NCI-H1694 treated with DMSO at 0.1 percent for 48 hours (cell line): ENCODE results near the gene NCDN.
"Not testable (repeated sequence)": the region's sequence is repeated elsewhere in the genome, so short reads cannot be mapped to it uniquely, and the experiment has no call there.

Experiments
- DNase-seq: peaks from one replicate; lab custom pipeline; 2025; lab: John Stamatoyannopoulos, UW

NCDN gene

GRCh38 chr1:35570589-35571137, 13.1 kb downstream of the NCDN start:
- DNase-seq, result no peak

- DNase-seq, result no peak
Observed at GRCh38 chr1:35571263-35571662, 13.7 kb downstream of the NCDN start.

DNA sequence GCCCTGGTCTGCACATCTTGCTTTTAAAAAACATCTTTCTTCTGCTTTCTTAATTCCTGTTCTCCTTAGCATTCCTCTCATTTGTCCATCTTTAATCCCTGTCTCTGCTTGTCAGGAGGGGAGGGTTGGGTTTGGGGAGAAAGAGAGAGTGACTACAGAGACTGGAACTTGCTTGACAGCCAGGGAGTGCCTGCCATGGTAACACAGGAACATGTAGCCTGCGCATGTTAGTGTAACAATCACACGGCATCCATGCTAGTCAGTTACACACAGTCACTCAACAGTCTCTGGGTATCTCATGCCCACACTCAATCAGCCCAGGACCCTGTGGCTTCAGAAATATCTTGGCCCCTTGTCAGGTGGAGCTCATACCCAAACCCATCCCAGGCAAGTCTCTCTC, 14.7 kb downstream of the NCDN start:
- no peak for DNase-seq

GRCh38 chr1:35573198-35574124, 15.9 kb downstream of the NCDN start, which contains the start of gene TFAP2E:
Gene TFAP2E (plus strand): TSS chr1:35573314. CDS start chr1:35573578, 264 bp downstream.
- peak; percentile 8 for DNase-seq

DNA sequence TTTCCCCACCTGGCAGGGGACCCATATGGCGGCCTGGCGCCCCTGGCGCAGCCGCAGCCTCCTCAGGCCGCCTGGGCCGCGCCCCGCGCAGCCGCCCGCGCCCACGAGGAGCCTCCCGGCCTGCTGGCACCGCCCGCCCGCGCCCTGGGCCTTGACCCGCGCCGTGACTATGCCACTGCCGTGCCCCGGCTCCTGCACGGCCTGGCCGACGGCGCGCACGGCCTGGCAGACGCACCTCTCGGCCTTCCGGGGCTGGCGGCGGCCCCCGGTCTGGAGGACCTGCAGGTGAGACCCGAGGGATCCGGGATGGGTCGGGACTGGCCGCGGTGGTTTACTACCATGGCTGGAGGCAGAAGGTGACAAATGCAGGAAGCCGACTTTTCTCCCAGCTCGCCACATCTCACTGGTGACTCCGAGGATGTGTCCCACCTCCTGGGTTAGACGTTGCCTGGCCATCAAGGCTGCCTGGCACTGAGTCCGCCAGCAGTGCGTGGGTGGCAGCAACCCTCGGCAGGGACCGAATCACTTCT, 16.6 kb downstream of the NCDN start:
- no peak for DNase-seq

GRCh38 chr1:35574655-35575415, 17.2 kb downstream of the NCDN start:
- no peak for DNase-seq

- DNase-seq, result no peak
Observed at GRCh38 chr1:35575416-35575958, 17.9 kb downstream of the NCDN start.

- DNase-seq, result no peak
Observed at GRCh38 chr1:35576061-35576765, 18.6 kb downstream of the NCDN start.

DNA sequence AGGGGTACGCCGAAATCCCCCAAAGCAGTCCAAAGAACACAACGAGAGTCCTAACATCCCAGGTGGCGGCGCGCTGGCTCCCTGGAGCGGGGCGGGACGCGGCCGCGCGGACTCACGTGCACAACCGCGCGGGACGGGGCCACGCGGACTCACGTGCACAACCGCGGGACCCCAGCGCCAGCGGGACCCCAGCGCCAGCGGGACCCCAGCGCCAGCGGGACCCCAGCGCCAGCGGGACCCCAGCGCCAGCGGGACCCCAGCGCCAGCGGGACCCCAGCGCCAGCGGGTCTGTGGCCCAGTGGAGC, 19.1 kb downstream of the NCDN start:
- DNase-seq, result not testable (repeated sequence)

GRCh38 chr1:35577071-35577998, 19.7 kb downstream of the NCDN start:
- DNase-seq, result no peak

- DNase-seq, result no peak
Observed at GRCh38 chr1:35580949-35581388, 23.4 kb downstream of the NCDN start.

GRCh38 chr1:35581621-35582020, 24.0 kb downstream of the NCDN start:
- DNase-seq, result not testable (repeated sequence)

GRCh38 chr1:35585281-35585680, 27.7 kb downstream of the NCDN start:
- DNase-seq, result no peak

DNA sequence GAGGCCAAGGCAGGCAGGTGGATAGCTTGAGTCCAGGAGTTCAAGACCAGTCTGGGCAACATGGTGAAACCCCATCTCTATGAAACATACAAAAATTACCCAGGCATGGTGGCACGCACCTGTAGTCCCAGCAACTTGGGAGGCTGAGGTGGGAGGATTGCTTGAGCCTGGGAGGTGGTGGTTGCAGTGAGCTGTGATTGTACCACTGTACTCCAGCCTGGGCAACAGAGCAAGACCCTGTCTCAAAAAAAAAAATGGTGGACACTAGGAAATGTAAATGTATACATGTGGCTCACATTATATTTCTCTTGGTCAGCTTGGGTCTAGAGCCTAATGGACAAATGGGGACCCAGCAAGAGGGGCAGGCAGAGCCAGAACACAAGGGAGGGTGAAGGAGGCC, 28.2 kb downstream of the NCDN start:
- DNase-seq, result not testable (repeated sequence)

DNA sequence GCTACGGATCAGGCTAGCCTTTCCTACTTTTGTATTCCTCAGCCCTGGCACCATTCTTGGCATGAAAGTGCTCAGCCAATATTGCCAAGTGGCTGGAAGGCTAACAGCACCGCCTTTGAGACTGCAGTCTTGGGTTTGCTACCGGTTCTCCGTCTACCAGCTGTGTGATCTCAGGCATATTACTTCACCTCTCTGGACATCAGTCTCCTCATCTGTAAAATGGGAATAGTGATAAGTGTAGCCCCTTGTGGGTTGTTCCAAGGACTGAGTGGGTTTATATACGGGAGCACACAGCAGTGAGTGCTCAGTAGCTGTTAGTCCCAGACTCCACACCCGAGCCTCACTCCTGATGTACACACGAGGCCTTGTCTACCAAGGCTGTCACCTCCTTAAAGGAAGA, 29.2 kb downstream of the NCDN start:
- DNase-seq, result no peak

GRCh38 chr1:35587736-35588135, 30.1 kb downstream of the NCDN start:
- DNase-seq, result no peak

DNA sequence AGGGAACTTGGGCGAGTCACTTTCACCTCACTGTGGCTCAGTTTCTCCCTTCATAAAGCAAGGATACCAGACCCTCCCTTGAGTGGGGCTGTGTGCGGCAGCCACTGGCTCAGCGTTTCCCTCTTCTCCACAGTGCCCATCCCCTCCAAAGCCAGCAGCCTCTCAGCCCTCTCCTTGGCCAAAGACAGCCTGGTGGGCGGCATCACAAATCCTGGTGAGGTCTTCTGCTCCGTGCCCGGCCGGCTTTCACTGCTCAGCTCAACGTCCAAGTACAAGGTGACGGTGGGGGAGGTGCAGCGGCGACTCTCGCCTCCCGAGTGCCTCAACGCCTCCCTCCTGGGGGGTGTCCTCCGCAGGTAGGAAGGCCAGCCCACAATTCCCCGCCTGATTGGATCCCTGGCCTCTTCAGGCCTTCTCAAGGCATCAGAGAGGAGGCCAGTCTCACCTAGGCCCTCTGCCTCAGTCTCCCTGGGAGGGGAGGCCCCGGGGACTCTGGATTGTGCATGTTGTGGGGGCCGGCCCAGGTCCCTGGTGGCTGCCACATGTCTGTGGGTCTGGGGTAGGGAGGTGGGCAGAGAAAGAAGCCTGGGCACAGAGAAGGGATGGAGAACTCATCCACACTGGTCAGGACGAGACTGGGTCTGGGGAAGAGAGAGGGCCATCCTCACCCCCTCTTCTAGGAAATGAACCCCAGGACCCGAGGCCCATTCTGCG, 30.8 kb downstream of the NCDN start:
- DNase-seq, result no peak

DNA sequence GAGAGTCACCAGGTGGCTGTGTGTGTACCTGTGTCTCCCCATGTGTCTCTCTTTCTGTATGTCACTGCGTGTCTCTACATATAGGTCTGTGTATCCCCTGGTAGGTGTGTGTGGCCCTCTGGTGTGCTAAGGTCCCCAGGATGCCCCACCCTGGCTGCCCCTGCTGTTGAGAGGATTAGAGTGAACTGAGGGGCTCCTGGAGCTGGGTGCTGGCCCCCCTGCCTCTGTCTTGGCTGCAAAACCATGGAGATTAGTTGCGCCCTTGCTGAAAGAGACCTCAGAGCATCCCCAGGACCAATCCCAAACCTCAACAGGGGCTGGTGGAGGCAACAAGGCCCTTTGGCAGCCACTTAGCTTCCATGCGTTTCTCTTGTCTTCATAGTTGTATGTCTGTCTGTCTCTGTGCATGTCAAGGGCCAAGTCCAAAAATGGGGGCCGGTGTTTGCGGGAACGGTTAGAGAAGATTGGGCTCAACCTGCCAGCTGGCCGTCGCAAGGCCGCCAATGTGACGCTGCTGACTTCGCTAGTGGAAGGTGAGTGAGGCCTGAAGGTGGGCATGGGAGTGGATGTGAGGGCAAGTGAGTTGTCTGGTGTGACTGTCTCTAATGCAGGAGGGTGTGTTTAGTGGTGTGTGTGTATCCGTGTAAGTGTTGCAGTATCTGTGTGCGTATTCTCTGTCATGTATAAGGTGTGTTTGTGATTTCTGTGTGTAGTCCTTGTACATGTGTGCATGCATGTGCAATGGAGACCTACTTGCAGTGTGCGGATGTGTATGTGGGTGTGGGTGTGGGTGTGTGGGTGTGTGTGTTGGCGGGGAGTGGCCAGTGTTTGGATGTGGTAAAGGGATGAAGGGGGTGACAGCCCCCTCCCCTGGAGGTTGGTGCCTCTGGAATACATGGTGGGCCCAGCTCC, 32.2 kb downstream of the NCDN start:
- DNase-seq, result no peak
